Nucleus accumbens (tissue), 56 donors: ENCODE data around the gene ZBTB8OS.
A peak's percentile ranks its signal among the peaks of the same experiment; 100 is the strongest.
"Not testable (repeated sequence)": the region's sequence is repeated elsewhere in the genome, so short reads cannot be mapped to it uniquely, and the experiment has no call there.

Experiments
- DNase-seq, 56 donors: peaks; one replicate each; lab custom pipeline; 2025; lab: John Stamatoyannopoulos, UW

ZBTB8OS gene

DNA sequence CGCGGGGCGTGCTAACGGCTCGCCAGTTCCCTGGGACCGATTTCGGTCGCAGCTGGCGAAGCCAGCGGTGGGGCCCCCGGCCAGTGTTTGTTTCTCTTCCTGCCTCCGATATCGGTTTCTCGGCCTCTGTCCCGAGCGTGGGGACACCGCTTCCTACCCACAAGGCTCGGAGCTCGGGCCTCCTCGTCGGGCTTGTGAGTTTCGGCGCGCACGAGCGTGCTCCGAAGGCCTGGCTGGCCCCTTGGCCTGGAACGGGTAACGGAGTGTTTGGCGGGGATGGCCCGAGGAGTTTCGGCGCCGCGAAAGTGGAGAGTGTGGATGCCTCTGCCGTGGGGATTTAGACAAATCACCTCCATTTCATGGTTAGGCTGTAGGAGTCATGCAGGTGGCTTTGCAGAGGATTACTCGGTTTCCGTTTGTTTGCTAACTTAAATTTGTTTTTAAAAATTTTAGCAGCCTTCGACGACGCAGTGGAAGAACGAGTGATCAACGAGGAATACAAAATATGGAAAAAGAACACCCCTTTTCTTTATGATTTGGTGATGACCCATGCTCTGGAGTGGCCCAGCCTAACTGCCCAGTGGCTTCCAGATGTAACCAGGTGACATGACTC is 1.2 kb upstream of the ZBTB8OS start:
- DNase-seq: peak in 6 of 56 donors; percentile 37 to 70 (median 54)

DNA sequence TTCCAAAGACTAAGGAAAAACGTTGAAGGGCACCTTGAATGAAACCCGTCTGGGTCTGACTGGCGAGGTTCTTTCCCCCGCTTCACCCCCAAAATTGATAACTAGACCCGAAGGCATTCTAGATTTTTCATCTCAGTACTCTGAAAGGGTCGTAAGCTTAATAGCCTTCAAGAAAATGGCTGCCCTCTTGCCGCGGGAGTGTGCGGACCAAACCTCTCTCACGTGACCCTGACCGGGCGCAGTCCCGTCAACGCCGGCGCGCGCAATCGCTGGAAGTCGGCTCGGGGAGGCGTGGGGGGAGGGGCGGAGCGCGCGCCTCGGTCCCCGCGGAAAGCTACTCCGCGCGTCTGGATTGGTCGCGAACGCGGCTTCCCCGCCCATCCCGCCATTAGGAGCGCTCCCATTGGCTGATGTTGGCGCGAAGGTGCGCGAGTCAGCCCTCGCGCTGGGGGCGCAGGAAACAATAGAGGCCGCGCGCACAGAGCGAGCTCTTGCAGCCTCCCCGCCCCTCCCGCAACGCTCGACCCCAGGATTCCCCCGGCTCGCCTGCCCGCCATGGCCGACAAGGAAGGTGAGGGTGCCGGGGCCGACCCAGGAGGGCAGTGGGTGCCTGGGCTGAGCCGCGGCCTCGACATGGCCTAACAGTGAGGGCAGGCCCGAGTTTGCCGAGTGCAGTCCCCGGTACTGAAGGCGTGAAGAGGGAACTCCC is 556 bp upstream of the ZBTB8OS start, which contains the start of gene RBBP4:
Gene RBBP4, plus strand, starts transcription at position 457 of the 709 bp plus-strand sequence. Its CDS starts 99 bp downstream, at position 556.
- peak; percentile 60 to 99 (median 95) for DNase-seq

DNA sequence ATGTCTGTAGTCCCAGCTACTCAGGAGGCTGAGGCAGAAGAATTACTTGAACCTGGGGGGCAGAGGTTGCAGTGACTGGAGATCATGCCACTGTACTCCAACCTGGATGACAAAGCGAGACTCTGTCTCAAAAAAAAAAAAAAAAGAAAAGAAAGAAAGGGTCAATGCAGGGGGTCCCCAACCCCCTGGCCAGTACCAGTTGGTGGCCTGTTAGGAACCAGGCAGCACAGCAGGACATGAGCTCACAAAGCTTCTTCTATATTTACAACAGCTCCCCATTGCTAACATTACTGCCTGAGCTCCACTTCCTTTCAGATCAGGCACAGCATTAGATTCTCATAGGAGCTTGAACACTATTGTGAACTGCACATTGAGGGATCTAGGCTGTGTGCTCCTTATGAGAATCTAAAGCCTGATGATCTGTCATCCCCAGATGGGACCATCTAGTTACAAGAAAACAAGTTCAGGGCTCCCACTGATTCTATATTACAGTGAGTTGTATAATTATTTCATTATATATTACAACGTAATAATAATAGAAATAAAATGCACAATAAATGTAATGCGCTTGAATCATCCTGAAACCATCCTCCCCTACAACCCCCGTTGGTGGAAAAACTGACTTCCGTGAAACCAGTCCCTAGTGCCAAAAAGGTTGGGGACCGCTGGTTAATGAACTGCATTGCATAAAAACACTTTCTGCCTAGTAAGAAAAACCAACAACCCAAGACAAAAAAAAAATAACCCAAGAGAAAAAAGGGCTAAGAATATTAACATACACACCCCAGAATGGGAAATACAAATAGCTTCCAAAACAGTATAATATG is 2.8 kb downstream of the ZBTB8OS start:
- no peak for DNase-seq

- no peak for DNase-seq
These were observed 5.9 kb downstream of the ZBTB8OS start for GRCh38 chr1:32644426-32644825.

DNA sequence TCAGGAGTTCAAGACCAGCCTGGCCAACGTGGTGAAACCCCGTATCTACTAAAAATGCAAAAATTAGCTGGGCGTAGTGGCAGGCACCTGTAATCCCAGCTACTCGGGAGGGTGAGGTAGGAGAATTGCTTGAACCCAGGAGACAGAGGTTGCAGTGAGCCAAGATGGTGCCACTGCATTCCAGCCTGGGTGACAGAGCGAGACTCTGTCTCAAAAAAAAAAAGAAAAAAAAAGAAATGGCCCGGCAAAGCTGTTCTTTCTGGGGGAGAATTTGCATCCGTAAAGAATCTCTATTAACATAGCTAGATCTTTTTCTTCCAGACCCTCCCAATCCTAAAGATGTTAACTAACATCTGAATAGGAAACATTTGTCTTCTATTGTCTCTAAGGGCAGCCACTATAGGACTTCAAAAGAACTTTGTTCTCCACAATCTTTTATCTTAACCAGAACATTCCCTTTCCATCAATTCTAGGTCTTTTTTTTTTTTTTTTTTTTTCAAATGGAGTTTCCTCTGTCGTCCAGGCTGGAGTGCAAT is 8.0 kb downstream of the ZBTB8OS start:
- not testable (repeated sequence) for DNase-seq

DNA sequence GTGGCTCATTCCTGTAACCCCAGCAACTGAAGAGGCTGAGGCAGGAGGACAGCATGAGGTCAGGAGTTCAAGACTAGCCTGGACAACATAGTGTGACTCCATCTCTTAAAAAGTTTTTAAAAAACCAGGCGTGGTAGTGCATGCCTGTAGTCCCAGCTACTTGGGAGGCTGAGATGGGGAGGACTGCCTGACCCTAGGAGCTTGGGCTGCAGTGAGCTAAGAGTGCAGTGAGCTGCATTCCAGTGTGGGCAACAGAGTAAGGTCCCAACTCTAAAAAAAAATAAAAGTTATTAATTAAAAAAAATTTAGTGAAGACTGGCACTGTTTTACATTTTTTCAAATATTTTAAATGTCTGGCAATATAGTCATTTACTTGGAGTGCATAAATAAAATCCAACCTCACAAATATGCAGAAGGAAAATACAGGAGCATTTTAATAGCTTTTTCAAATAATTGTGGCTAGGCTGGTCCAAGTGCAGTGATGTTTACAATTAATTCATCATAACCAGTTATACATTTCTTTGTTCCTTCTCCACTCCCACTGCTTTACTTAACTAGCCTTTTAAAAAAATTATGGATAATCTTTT is 10.8 kb downstream of the ZBTB8OS start:
- DNase-seq: no peak

DNA sequence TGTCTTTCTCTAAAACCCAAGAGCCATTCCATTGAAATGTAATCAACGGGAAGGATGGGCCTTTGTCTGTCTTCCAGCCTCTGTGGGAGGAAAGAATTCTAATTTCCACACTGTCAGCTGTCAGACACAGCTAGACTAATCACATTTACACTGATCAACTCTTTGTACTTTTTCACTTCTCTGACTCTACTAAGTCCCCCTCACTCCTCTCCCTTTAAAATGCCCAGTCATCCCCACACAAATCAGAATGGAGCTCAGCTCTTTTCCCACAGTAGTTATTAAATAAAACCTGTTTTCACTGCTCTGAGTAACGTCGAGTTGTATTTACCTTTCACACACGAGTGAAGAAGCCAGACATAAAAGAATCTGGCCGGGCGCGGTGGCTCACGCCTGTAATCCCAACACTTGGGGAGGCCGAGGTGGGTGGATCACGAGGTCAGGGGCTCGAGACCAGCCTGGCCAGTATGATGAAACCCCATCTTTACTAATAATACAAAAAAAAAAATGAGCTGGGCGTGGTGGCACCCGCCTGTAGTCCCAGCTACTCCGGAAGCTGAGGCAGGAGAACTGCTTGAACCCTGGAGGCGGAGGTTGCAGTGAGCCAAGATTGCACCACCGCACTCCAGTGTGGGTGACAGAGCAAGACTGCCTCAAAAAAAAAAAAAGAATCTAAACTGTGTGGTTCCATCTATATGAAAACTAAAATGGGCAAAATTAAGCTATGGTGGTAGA is 13.3 kb downstream of the ZBTB8OS start:
- no peak for DNase-seq

DNA sequence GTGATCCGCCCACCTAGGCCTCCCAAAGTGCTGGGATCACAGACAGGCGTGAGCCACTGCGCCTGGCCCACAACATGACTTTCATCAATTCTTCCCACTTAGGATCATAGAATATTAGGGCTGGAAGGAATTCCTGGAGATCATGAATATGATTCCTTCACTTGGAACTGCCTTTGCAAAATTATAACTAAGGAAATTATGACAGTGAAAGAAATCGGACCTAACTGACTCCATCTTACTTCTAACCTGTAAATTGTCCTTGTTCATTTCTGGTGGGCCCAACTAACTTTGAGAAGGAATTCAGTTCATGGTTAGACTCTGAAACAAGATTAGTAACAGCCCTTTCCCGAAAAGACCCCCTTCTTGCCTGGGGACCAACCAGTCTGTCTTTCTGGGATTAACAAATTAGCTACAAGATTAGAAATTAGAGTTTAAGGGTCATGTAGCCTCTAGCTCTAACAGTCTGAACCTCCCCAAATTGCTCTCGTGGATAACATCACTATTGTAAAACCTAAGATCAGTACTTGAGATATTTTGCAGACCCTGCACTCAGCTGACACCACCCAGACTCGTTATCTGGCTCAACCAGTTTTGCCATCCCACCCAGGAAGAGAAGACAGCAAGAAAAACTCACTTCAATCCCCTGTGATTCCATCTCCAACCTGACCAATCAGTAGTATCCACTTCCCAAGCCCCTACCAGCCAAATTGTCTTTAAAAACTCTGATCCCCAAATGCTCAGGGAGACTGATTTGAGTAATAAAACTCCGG is 14.7 kb downstream of the ZBTB8OS start:
- no peak for DNase-seq

DNA sequence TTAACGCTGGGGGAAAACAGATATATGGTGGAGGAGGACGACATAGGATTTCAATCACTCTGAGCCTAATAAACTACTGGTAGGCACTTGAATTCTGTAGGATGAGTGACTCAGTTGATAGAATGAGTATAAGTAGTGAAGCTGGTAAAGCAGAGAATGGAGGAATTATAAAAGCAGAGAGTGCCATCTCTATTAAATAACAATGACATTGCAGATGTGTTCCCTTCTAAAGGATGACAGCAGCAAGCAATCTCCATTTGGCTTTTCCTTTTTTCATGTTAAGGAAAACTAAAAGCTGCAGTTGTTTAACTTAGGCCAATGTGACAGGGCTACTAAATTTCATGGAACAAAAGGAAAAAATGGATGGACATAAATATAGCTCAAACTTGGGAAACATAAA is 17.5 kb downstream of the ZBTB8OS start:
- no peak for DNase-seq

- DNase-seq: not testable (repeated sequence)
These were observed 20.2 kb downstream of the ZBTB8OS start for GRCh38 chr1:32630173-32630572.

DNA sequence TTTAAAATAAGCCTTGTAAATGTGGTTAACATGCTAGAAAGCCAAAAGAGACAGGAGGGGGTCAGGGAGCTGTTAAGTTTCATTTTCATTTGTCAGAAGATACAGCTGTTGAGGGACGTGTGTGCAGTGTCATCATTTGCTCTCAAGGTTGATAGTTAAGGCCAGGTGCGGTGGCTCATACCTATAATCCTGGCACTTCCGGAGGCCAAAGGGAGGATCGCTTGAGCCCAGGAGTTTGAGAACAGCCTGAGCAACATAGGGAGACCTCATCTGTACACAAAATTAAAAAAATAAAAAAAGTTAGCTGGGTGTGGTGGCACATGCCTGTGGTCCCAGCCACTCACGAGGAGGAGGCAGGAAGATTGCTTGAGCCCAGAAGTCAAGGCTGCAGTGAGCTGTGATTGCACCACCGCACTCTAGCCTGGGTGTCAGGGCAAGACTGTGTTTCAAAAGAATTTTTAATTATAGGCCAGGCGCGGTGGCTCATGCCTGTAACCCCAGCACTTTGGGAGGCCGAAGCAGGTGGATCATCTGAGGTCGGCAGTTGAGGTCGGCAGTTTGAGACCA is 22.7 kb downstream of the ZBTB8OS start:
- no peak for DNase-seq

DNA sequence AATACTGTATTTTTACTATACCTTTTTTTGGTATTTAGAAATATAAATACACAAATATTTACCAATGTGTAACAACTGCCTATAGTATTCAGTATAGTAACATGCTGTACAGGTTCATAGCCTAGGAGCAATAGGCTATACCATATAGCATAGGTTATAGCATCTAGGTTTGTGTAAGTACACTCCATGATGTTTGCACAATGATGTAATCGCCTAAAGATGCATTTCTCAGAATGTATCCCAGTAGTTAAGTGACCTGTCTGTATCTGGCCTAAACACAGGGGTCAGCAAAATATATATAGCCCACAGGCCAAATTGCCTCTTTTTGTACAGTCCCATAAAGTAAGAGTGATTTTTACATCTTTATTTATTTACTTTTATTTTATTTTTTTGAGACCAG is 24.2 kb downstream of the ZBTB8OS start:
- no peak for DNase-seq

- no peak for DNase-seq
These were observed 26.6 kb downstream of the ZBTB8OS start for GRCh38 chr1:32623775-32624174.

DNA sequence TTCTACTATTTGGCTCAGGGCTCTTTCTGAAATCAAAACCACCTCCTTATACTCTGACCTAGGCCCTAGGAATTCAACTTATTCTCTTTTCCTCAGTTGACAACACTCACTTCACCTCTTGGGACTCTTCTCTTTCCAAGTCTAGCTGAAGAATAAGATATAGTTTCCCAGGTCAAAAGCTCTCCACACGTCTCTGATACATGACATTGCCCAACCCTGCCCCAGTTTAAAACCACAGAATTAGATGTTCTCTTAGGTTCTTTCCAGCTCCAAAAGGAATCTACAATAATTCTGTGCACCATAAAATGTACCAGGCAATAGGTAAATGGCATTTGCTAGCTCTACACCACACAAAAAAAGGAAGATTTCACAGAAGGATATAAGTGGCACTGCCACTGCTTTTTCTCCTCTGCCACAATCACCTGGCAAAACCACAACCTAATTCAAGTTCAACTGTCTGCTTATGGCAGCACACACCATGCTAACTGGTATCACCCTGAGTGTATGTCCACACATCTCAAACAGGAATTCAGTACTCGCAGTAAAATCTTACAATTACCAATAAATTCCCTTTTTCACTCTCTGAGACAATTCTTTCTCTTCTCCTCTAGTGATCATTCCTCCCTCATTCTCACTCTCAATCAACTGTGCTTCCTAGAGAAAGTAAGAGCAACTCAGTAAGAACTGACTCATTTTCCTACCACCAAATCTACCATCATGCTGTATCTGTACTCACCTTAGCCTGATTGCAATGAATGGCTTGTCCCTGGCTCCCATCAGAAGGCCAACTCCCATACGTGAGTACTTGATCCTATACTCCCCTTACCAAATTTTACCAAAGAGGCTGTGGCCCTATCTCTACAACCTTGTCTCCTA is 27.3 kb downstream of the ZBTB8OS start:
- no peak for DNase-seq

GRCh38 chr1:32622205-32622604 is 28.1 kb downstream of the ZBTB8OS start:
- DNase-seq: no peak

DNA sequence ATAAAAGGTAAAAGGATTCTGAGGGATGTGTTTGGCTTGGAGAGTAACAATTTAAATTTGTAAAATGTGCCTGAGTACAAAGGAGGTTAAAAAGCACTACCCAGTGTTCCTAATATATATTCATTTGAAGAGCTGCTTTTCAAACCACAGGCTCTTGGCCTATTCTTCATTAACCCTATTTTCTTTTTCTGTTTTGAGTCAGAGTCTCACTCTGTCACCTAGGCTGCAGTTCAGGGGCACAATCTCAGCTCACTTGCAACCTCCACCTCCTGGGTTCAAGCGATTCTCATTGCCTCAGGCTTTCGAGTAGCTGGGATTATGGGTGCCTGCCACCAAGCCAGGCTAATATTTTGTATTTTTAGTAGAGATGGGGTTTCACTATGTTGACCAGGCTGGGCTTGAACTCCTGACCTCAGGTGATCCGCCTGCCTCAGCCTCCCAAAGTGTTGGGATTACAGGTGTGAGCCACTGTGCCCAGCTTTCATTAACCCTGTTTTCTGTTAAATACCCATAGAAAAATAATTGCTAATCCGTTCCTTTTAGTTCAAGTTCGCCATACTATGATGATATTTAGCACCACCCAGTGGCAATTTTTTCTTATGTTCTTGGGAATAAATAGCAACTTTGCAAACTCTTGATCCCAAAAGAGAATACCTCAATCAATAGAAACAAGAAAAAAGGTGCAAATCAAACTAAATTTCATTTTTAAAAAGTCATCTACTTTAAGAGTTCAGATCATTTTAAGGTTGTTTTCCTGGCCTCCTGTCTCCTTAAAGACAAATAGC is 30.5 kb downstream of the ZBTB8OS start:
- DNase-seq: no peak

- DNase-seq: no peak
These were observed 31.6 kb downstream of the ZBTB8OS start for GRCh38 chr1:32618673-32619221.
